ENCODE results near the gene SLC39A5. TPM values are rescaled to one million over a fixed set of nuclear protein-coding genes. Genes with fewer than 3 reads are reported as not detected.

Gene SLC39A5
- total and polyA plus RNA-seq, 2 of the 13 experiments (the other 11 are each of a cell fraction or from before 2014, with no cell fraction given) = 59.7 to 101 TPM

DNA sequence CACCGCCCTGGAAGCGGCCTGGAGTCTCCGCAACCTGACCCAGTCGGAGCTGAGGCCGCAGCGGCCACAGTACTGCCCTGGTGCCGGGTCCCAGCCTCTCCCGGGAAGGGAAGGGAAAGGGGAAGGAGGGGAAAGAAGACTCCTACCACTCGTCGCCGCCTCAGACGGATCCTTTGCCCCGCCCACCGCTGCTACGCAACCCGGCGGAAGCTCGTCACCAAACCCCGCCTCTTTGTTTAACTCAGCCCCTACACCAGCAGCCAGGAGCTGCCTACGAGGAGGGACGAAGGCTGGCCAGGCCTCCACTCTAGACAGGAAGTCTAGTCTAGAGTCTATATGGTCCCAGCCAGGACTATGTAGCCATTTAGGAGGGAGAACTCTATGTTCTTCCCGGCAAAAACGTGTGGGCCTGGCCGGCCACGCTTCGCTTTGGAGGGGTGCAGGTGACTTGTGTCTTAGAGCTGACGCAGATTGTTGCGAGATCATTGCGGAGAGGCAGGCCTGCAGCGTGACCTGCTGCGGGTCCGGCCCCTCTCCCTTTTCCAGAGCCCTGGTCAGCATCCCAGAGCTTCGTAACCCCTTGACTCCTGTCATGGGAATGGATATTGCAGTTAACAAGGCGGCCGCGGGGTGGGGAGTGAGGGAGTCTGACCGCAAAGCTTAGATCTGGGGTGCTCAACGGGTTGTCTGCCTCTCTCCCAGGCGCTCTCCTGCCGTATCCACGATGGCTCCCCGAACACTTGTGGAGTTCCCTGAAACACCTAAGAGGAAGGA, 7.9 kb upstream of the SLC39A5 start, which contains the start of gene RNF41 (continued):
- TF ChIP-seq FUBP1 (CRISPR knock-in tag; IDR thresholded peaks at IDR 0.05; ENCODE audit: borderline replicate concordance) (peak; percentile 85; the same call in 1 of the 2 replicates), ZNF367 (CRISPR knock-in tag; IDR thresholded peaks at IDR 0.05; ENCODE audit: borderline replicate concordance) (no peak), ZBTB10 (CRISPR knock-in tag; IDR thresholded peaks at IDR 0.05; ENCODE audit: borderline replicate concordance) (no peak; the same call in 1 of the 2 replicates), GLMP (CRISPR knock-in tag; IDR thresholded peaks at IDR 0.05; ENCODE audit: borderline replicate concordance) (no peak), MBNL3 (CRISPR knock-in tag; conservative IDR thresholded peaks at IDR 0.05) (no peak), HDAC2 (CRISPR knock-in tag; IDR thresholded peaks at IDR 0.05) (peak; percentile 40; the same call in 1 of the 2 replicates), ZBED4 (CRISPR knock-in tag; IDR thresholded peaks at IDR 0.05; ENCODE audit: borderline replicate concordance) (peak; percentile 72), E2F2 (CRISPR knock-in tag; IDR thresholded peaks at IDR 0.05; ENCODE audit: borderline replicate concordance) (no peak), NCOA1 (CRISPR knock-in tag; IDR thresholded peaks at IDR 0.05) (0 out of 2 replicates have a peak, but pooled peaks have one; percentile 67), HNF4G (IDR thresholded peaks at IDR 0.05; ENCODE audit: borderline replicate concordance, low read depth, low read length) (no peak), HNF4G (CRISPR knock-in tag; IDR thresholded peaks at IDR 0.05; ENCODE audit: borderline replicate concordance, low read depth) (no peak), ZNF256 (CRISPR knock-in tag; conservative IDR thresholded peaks at IDR 0.05) (no peak), NFE2L2 (IDR thresholded peaks at IDR 0.05; ENCODE audit: low read length) (no peak)
- TF ChIP-seq, protein P1, sequence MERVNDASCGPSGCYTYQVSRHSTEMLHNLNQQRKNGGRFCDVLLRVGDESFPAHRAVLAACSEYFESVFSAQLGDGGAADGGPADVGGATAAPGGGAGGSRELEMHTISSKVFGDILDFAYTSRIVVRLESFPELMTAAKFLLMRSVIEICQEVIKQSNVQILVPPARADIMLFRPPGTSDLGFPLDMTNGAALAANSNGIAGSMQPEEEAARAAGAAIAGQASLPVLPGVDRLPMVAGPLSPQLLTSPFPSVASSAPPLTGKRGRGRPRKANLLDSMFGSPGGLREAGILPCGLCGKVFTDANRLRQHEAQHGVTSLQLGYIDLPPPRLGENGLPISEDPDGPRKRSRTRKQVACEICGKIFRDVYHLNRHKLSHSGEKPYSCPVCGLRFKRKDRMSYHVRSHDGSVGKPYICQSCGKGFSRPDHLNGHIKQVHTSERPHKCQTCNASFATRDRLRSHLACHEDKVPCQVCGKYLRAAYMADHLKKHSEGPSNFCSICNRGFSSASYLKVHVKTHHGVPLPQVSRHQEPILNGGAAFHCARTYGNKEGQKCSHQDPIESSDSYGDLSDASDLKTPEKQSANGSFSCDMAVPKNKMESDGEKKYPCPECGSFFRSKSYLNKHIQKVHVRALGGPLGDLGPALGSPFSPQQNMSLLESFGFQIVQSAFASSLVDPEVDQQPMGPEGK (CRISPR knock-in tag; IDR thresholded peaks at IDR 0.05) = no peak

All from HepG2 (cell line).